ENCODE measurements around the gene VSNL1. TPM values are rescaled to one million over a fixed set of nuclear protein-coding genes. Genes with fewer than 3 reads are reported as not detected.
A peak's percentile ranks its signal among the peaks of the same experiment; 100 is the strongest.

The VSNL1 gene
- polyA plus RNA-seq, 1 of the 3 experiments (the other 2 are of a cell fraction): 1.3 TPM

GRCh38 chr2:17517481-17518211 lies 22.9 kb upstream of the VSNL1 start:
- H3K4me2 ChIP-seq: peak overlapping the region; percentile 80
- H3F3A ChIP-seq (replicated peaks; ENCODE audit: insufficient read depth): peaks cover 9% of the 10 kb centered on the region
- H3K9ac ChIP-seq: peak overlapping the region; percentile 30; the same call in 1 of the 2 replicates
- H3K9me3 ChIP-seq: no peaks in the 10 kb centered on the region
- ChIA-PET POLR2A (no interaction called here), CTCF (interaction anchor here (1.1 to 1.4 kb wide), 5 partner anchors 11 to 208 kb away, joined by 3 read pairs; no protein-coding TSS in a partner anchor)
- H3K9me2 ChIP-seq: no peaks in the 10 kb centered on the region
- TF ChIP-seq CTCF (IDR thresholded peaks at IDR 0.05) (no peak), GATA2 (CRISPR knock-in tag; IDR thresholded peaks at IDR 0.05) (no peak), GABPA (IDR thresholded peaks at IDR 0.05; ENCODE audit: low read depth) (no peak), POLR2AphosphoS5 (IDR thresholded peaks at IDR 0.05; ENCODE audit: low read depth, low read length) (no peak), JUND (IDR thresholded peaks at IDR 0.05) (no peak), CHD2 (IDR thresholded peaks at IDR 0.05; ENCODE audit: low read length, partially characterized antibody) (no peak), YY1 (IDR thresholded peaks at IDR 0.05; ENCODE audit: low read depth) (no peak), EP300 (IDR thresholded peaks at IDR 0.05; ENCODE audit: borderline replicate concordance in 1 of 2, low read depth in 1 of 2, low read length in 1 of 2) (no peak), USF1 (IDR thresholded peaks at IDR 0.05; ENCODE audit: borderline replicate concordance, low read depth) (no peak), RAD21 (IDR thresholded peaks at IDR 0.05; ENCODE audit: low read length) (no peak), EZH2phosphoT487 (IDR thresholded peaks at IDR 0.05; ENCODE audit: borderline replicate concordance, low read depth) (no peak), NFIC (IDR thresholded peaks at IDR 0.05; ENCODE audit: borderline replicate concordance) (no peak), RFX5 (IDR thresholded peaks at IDR 0.05; ENCODE audit: low read length) (no peak), TAF1 (IDR thresholded peaks at IDR 0.05; ENCODE audit: borderline replicate concordance, low read depth, low read length) (no peak)
- no peak overlapping the region for H3K27ac ChIP-seq (ENCODE audit: low read depth in 2 of 2, low read length in 1 of 2)
- no peaks in the 10 kb centered on the region for H3K36me3 ChIP-seq (replicated peaks in 1 of 2; ENCODE audit: control insufficient read depth in 1 of 2, insufficient read depth in 2 of 2, low read length in 1 of 2)
- 52% methylated on average over 8 of the region's 8 CpGs for WGBS (ENCODE audit: low lambda C conversion rate)
- no peaks in the 10 kb centered on the region for H3K27me3 ChIP-seq (ENCODE audit: insufficient read depth)
- no peaks in the 10 kb centered on the region for H3K79me2 ChIP-seq (ENCODE audit: insufficient read depth)
- H2AFZ ChIP-seq (ENCODE audit: low read depth): peak overlapping the region; percentile 82
- H3K4me3 ChIP-seq (ENCODE audit: low read depth in 2 of 2, low read length in 1 of 2): peak overlapping the region; percentile 60 to 61
- H4K20me1 ChIP-seq (ENCODE audit: insufficient read depth): no peaks in the 10 kb centered on the region
- peaks cover 6% of the 10 kb centered on the region in 2 experiments; a peak in 3 of 4 replicates for H3K4me1 ChIP-seq (ENCODE audit: control insufficient read depth in 1 of 2, insufficient read depth in 2 of 2, low read depth in 1 of 2, low read length in 1 of 2)
- DNase-seq: no peak

Data from SK-N-SH (cell line).